H9 (cell line): ENCODE results near the gene DNAAF5. TPM values are rescaled to one million over a fixed set of nuclear protein-coding genes. Genes with fewer than 3 reads are reported as not detected.

Experiments
- DNase-seq: peaks from one replicate; pipeline ENCODE4 v3.0.0-alpha.2; 2017
- H2AFZ ChIP-seq: one replicate; pipeline ENCODE4 v1.6.1; 2013; ENCODE audit warnings: mild to moderate bottlenecking, low read length, control low read depth, moderate library complexity
- H2AK5ac ChIP-seq: 2 replicates; pipeline ENCODE4 v1.6.1; 2013; ENCODE audit warnings: low read length, control low read depth, mixed read lengths; ENCODE audit not compliant: insufficient read length
- H2BK120ac ChIP-seq: one replicate; pipeline ENCODE4 v1.6.1; 2013; ENCODE audit warnings: low read depth, mild to moderate bottlenecking, low read length, control low read depth, inconsistent platforms; ENCODE audit not compliant: poor library complexity, severe bottlenecking
- H2BK12ac ChIP-seq: 2 replicates; pipeline ENCODE4 v1.6.1; 2013; ENCODE audit warnings: low read length, control low read depth, mixed read lengths, low read depth; ENCODE audit not compliant: insufficient read length
- H2BK15ac ChIP-seq: 2 replicates; pipeline ENCODE4 v1.6.1; 2013; ENCODE audit warnings: low read depth, low read length, control low read depth
- H2BK20ac ChIP-seq: one replicate; pipeline ENCODE4 v1.6.1; 2013; ENCODE audit warnings: low read depth, mild to moderate bottlenecking, low read length, control low read depth, inconsistent platforms; ENCODE audit not compliant: poor library complexity, severe bottlenecking
- H2BK5ac ChIP-seq: 2 replicates; pipeline ENCODE4 v1.6.1; 2013; ENCODE audit warnings: low read length, control low read depth, mixed read lengths; ENCODE audit not compliant: insufficient read length
- H3K14ac ChIP-seq: 2 replicates; pipeline ENCODE4 v1.6.1; 2013; ENCODE audit warnings: low read length, control low read depth; ENCODE audit not compliant: insufficient read depth
- H3K18ac ChIP-seq: 2 replicates; pipeline ENCODE4 v1.6.1; 2013; ENCODE audit warnings: low read depth, mild to moderate bottlenecking, mixed read lengths, low read length, control low read depth; ENCODE audit not compliant: insufficient read length
- H3K23ac ChIP-seq: 2 replicates; pipeline ENCODE4 v1.6.1; 2013; ENCODE audit warnings: low read length, control low read depth, mixed read lengths, low read depth; ENCODE audit not compliant: insufficient read length
- H3K23me2 ChIP-seq: 2 replicates; pipeline ENCODE4 v1.6.1; 2013; ENCODE audit warnings: low read depth, mild to moderate bottlenecking, mixed read lengths, low read length, control low read depth; ENCODE audit not compliant: insufficient read length, poor library complexity, severe bottlenecking
- H3K27ac ChIP-seq: 2 replicates; pipeline ENCODE4 v1.5.1; 2013; ENCODE audit warnings: low read length, control low read depth, mixed read lengths, low read depth; ENCODE audit not compliant: insufficient read length
- H3K27me3 ChIP-seq: 2 replicates; pipeline ENCODE4 v1.6.1; 2013; ENCODE audit warnings: low read length, control low read depth, inconsistent platforms; ENCODE audit not compliant: insufficient read depth
- H3K4ac ChIP-seq: 2 replicates; pipeline ENCODE4 v1.6.1; 2013; ENCODE audit warnings: low read depth, mild to moderate bottlenecking, control low read depth, inconsistent platforms, low read length, moderate library complexity
- H3K4me1 ChIP-seq: 2 replicates; pipeline ENCODE4 v1.6.1; 2013; ENCODE audit warnings: low read length, control low read depth, inconsistent platforms; ENCODE audit not compliant: insufficient read depth
- H3K4me2 ChIP-seq: 2 replicates; pipeline ENCODE4 v1.6.1; 2013; ENCODE audit warnings: low read length, control low read depth, mixed read lengths; ENCODE audit not compliant: insufficient read length, insufficient read depth
- H3K56ac ChIP-seq: 2 replicates; pipeline ENCODE4 v1.6.1; 2013; ENCODE audit warnings: low read depth, mild to moderate bottlenecking, mixed read lengths, low read length, control low read depth; ENCODE audit not compliant: insufficient read length
- H3K79me1 ChIP-seq: 2 replicates; pipeline ENCODE4 v1.6.1; 2013; ENCODE audit warnings: low read depth, mild to moderate bottlenecking, moderate library complexity, low read length, control low read depth, inconsistent platforms; ENCODE audit not compliant: insufficient read depth, poor library complexity, severe bottlenecking
- H3K79me2 ChIP-seq: 2 replicates; pipeline ENCODE4 v1.6.1; 2013; ENCODE audit warnings: low read length, control low read depth, inconsistent platforms; ENCODE audit not compliant: insufficient read depth
- H3K9ac ChIP-seq: 2 replicates; pipeline ENCODE4 v1.6.1; 2013; ENCODE audit warnings: low read length, control low read depth, mixed read lengths; ENCODE audit not compliant: insufficient read length; ENCODE audit errors: extremely low read depth
- H3K9me3 ChIP-seq: one replicate; pipeline ENCODE4 v1.6.1; 2013; ENCODE audit warnings: low read depth, low read length, inconsistent platforms; ENCODE audit not compliant: control insufficient read depth
- H3T11ph ChIP-seq: one replicate; pipeline ENCODE4 v1.6.1; 2013; ENCODE audit warnings: mild to moderate bottlenecking, low read length, control low read depth, inconsistent platforms
- H4K20me1 ChIP-seq: one replicate; pipeline ENCODE4 v1.6.1; 2013; ENCODE audit not compliant: control insufficient read depth, insufficient read length, insufficient read depth
- H4K5ac ChIP-seq: 2 replicates; pipeline ENCODE4 v1.6.1; 2013; ENCODE audit warnings: low read depth, mild to moderate bottlenecking, mixed read lengths, low read length, control low read depth; ENCODE audit not compliant: insufficient read length
- H4K8ac ChIP-seq: replicated peaks from 2 replicates; pipeline ENCODE4 v1.6.1; 2013; ENCODE audit warnings: low read length, control low read depth, mixed read lengths, low read depth; ENCODE audit not compliant: insufficient read length
- H4K91ac ChIP-seq: 2 replicates; pipeline ENCODE4 v1.6.1; 2013; ENCODE audit warnings: low read depth, mild to moderate bottlenecking, moderate library complexity, mixed read lengths, low read length, control low read depth; ENCODE audit not compliant: insufficient read length
- H3K27ac Mint-ChIP-seq, 3 experiments: 2 replicates in 2 of 3; 3 replicates in 1 of 3; pipeline ENCODE4 v1.8.0; 2020 to 2021; ENCODE audit warnings: mixed read lengths in 3 of 3, mild to moderate bottlenecking in 1 of 3, moderate library complexity in 1 of 3
- H3K27me3 Mint-ChIP-seq: 2 replicates; pipeline ENCODE4 v1.8.0; 2021; ENCODE audit warnings: low read depth, mild to moderate bottlenecking, moderate library complexity, mixed read lengths
- H3K36me3 Mint-ChIP-seq, 3 experiments: 2 replicates in 2 of 3; 3 replicates in 1 of 3; pipeline ENCODE4 v1.8.0; 2020 to 2021; ENCODE audit warnings: low read depth in 3 of 3, mixed read lengths in 3 of 3; ENCODE audit not compliant: insufficient read depth in 1 of 3
- H3K4me1 Mint-ChIP-seq, 2 experiments: 2 replicates each; pipeline ENCODE4 v1.8.0; 2020; ENCODE audit warnings: mixed read lengths in 2 of 2
- H3K4me3 Mint-ChIP-seq, 2 experiments: 2 replicates in 1 of 2; 3 replicates in 1 of 2; pipeline ENCODE4 v1.8.0; 2020 to 2021; ENCODE audit warnings: mild to moderate bottlenecking in 2 of 2, mixed read lengths in 2 of 2, moderate library complexity in 1 of 2
- H3K9me3 Mint-ChIP-seq, 2 experiments: 2 replicates in 1 of 2; 3 replicates in 1 of 2; pipeline ENCODE4 v1.8.0; 2020; ENCODE audit warnings: mild to moderate bottlenecking in 2 of 2, mixed read lengths in 2 of 2, moderate library complexity in 1 of 2
- WGBS: extraction: QIAGEN DNeasy Blood & Tissue Kit; methylation state at CpG from one replicate; pipeline ENCODE4 v1.1.7; 2013; ENCODE audit warnings: missing lambda C conversion rate, low lambda C conversion rate, mixed read lengths; ENCODE audit not compliant: insufficient read length; ENCODE audit errors: extremely low coverage; 5-methylcytosine and 5-hydroxymethylcytosine counted together
- total RNA-seq: library from RNA; stranded (reverse); gene quantifications from 2 replicates; pipeline ENCODE4 v1.2.1, GENCODE V29; 2021
- TF ChIP-seq, protein P1 (sequence below): fragments of 200-600 bp; sonication (generic); conservative IDR thresholded peaks from 3 replicates; pipeline ENCODE4 v1.8.0; 2021; ENCODE audit warnings: antibody characterized with exemption, mild to moderate bottlenecking

The DNAAF5 gene
- total RNA-seq, 1 experiment from 2014 or later = 43.5 TPM

- H3K27ac ChIP-seq = no peak overlapping the region
- H2BK12ac ChIP-seq = no peak overlapping the region
- no peak overlapping the region for H3T11ph ChIP-seq
- no peaks in the 10 kb centered on the region for H4K20me1 ChIP-seq
- peak overlapping the region; percentile 38 for H3K4me2 ChIP-seq
- peaks cover 9% of the 10 kb centered on the region for H3K23me2 ChIP-seq
- H2BK20ac ChIP-seq = no peak overlapping the region
- Mint-ChIP-seq H3K27ac (peak overlapping the region in 2 of 3 experiments; percentile 27 to 76; a peak in 3 of 7 replicates), H3K27me3 (no peaks in the 10 kb centered on the region), H3K4me1 (peaks cover 15 to 18% of the 10 kb centered on the region in 2 experiments), H3K9me3 (peaks cover 31% of the 10 kb centered on the region in 2 experiments), H3K4me3 (peak overlapping the region; percentile 85 to 96), H3K36me3 (peaks cover 44 to 70% (median 48%) of the 10 kb centered on the region in 3 experiments)
- no peaks in the 10 kb centered on the region for H3K27me3 ChIP-seq
- no peak overlapping the region for H2BK15ac ChIP-seq
- no peak overlapping the region for H4K91ac ChIP-seq
- DNase-seq = no peak
- peaks cover 21% of the 10 kb centered on the region; the same call in 1 of the 2 replicates for H3K79me2 ChIP-seq
- no CpG with 5 or more reads among the region's 21 CpGs for WGBS
- no peak overlapping the region for H2AK5ac ChIP-seq
- H3K4me1 ChIP-seq = no peaks in the 10 kb centered on the region; the same call in 1 of the 2 replicates
- H3K9me3 ChIP-seq = no peaks in the 10 kb centered on the region
- H4K8ac ChIP-seq = no peak overlapping the region
- H3K18ac ChIP-seq = no peak overlapping the region
- no peak overlapping the region for H2AFZ ChIP-seq
- H4K5ac ChIP-seq = no peak overlapping the region
- TF ChIP-seq, protein P1, sequence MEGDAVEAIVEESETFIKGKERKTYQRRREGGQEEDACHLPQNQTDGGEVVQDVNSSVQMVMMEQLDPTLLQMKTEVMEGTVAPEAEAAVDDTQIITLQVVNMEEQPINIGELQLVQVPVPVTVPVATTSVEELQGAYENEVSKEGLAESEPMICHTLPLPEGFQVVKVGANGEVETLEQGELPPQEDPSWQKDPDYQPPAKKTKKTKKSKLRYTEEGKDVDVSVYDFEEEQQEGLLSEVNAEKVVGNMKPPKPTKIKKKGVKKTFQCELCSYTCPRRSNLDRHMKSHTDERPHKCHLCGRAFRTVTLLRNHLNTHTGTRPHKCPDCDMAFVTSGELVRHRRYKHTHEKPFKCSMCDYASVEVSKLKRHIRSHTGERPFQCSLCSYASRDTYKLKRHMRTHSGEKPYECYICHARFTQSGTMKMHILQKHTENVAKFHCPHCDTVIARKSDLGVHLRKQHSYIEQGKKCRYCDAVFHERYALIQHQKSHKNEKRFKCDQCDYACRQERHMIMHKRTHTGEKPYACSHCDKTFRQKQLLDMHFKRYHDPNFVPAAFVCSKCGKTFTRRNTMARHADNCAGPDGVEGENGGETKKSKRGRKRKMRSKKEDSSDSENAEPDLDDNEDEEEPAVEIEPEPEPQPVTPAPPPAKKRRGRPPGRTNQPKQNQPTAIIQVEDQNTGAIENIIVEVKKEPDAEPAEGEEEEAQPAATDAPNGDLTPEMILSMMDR = no peak
- H3K23ac ChIP-seq = no peak overlapping the region
- no peak overlapping the region for H3K56ac ChIP-seq
- no peak overlapping the region for H2BK120ac ChIP-seq
- peak overlapping the region; percentile 9 for H3K9ac ChIP-seq
- no peak overlapping the region for H3K14ac ChIP-seq
- H3K4ac ChIP-seq = no peak overlapping the region
- H3K79me1 ChIP-seq = no peaks in the 10 kb centered on the region
- H2BK5ac ChIP-seq = no peak overlapping the region
Observed at GRCh38 chr7:727806-728460, 1.4 kb downstream of the DNAAF5 start.
